Measurements from ENCODE around the gene PRKCA. TPM values are rescaled to one million over a fixed set of nuclear protein-coding genes. Genes with fewer than 3 reads are reported as not detected.

Gene PRKCA
- total and polyA plus RNA-seq, 10 of the 15 experiments (the other 5 are each of a cell fraction or from before 2014, with no cell fraction given) = 0.11 to 14.6 (median 0.72) TPM

DNA sequence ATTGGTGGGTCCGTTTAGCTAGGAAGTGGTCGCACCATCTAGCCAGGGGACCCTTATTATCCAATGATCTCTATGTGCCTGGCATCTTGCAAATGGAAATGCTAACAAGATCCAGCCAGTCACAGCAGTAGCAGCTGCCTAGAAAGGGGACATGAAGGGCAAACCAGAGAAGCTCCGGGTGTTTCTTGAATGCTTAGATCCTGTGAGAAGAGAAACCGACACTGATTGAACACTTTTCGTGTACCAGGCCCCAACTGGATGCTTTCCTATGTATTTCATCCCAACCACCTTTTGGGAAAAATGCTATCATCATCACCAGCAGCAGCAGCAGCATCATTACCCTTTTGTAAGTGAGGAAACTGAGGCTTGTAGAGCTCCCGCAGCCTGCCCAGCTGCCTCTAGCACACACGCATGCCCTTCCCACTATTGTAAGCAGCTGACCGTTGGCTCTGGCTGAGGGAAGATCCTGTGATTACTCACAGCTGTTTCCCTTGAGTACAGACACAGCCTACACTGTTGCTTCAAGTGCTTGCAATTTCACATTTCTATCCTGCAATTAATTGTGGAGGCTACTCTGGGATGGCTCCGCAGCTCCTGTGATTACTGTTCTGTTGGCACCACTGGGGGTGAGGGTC, 351.8 kb downstream of the PRKCA start:
- WGBS (ENCODE audit: insufficient coverage, insufficient replicate concordance, low lambda C conversion rate, missing lambda C conversion rate) = 43% methylated on average over 9 of the region's 9 CpGs
- FAIRE-seq (no peak), DNase-seq (ENCODE audit: low read depth, low spot score) (no peak), ATAC-seq (no peak)
- intact Hi-C loops (cut with micrococcal nuclease; ENCODE audit: unreplicated experiment) (no loop called here), in situ Hi-C loops (cut with MboI) (no loop called here)
- Histone ChIP-seq H3K4me1 (ENCODE audit: control insufficient read depth, insufficient read depth, low read length) (no peaks in the 10 kb centered on the region), H3K4me2 (ENCODE audit: control insufficient read depth, insufficient read depth) (no peak overlapping the region), H4K20me1 (ENCODE audit: control insufficient read depth, insufficient read depth) (no peaks in the 10 kb centered on the region), H3K9me3 (replicated peaks; ENCODE audit: control insufficient read depth, insufficient read depth, low read length) (no peaks in the 10 kb centered on the region; the same call in 2 of the 3 replicates), H3K27ac (ENCODE audit: control insufficient read depth, insufficient read depth) (no peak overlapping the region), H3K4me3 (no peak overlapping the region), H3K27me3 (replicated peaks in 1 of 2; ENCODE audit: control insufficient read depth in 2 of 2, insufficient read depth in 2 of 2, low read length in 1 of 2) (peaks cover 0 to 6% of the 10 kb centered on the region in 2 experiments; a peak in 1 of 4 replicates), H3K79me2 (ENCODE audit: control insufficient read depth, insufficient read depth, low read length) (no peaks in the 10 kb centered on the region), H2AFZ (ENCODE audit: control insufficient read depth, low read depth, low read length) (no peak overlapping the region), H3K36me3 (ENCODE audit: control insufficient read depth in 2 of 2, insufficient read depth in 2 of 2, low read length in 1 of 2) (no peaks in the 10 kb centered on the region), H3K9ac (ENCODE audit: control insufficient read depth, insufficient read depth, low read length) (no peak overlapping the region)
- BruUV-seq (replicated peaks) = no TSS peak
- ChIA-PET RAD21 (ENCODE audit: unreplicated experiment) (no interaction called here), SMC1A (ENCODE audit: uncharacterized antibody, unreplicated experiment) (interaction anchor here (1.3 to 2.0 kb wide), 5 partner anchors 10 to 51 kb away, joined by 3 to 7 read pairs (median 3); no protein-coding TSS in a partner anchor), CTCF (interaction anchor here (0.8 kb wide), 1 partner anchor 8 kb away, joined by 3 read pairs; no protein-coding TSS in a partner anchor), POLR2A (no interaction called here)
- TF ChIP-seq, protein P1, sequence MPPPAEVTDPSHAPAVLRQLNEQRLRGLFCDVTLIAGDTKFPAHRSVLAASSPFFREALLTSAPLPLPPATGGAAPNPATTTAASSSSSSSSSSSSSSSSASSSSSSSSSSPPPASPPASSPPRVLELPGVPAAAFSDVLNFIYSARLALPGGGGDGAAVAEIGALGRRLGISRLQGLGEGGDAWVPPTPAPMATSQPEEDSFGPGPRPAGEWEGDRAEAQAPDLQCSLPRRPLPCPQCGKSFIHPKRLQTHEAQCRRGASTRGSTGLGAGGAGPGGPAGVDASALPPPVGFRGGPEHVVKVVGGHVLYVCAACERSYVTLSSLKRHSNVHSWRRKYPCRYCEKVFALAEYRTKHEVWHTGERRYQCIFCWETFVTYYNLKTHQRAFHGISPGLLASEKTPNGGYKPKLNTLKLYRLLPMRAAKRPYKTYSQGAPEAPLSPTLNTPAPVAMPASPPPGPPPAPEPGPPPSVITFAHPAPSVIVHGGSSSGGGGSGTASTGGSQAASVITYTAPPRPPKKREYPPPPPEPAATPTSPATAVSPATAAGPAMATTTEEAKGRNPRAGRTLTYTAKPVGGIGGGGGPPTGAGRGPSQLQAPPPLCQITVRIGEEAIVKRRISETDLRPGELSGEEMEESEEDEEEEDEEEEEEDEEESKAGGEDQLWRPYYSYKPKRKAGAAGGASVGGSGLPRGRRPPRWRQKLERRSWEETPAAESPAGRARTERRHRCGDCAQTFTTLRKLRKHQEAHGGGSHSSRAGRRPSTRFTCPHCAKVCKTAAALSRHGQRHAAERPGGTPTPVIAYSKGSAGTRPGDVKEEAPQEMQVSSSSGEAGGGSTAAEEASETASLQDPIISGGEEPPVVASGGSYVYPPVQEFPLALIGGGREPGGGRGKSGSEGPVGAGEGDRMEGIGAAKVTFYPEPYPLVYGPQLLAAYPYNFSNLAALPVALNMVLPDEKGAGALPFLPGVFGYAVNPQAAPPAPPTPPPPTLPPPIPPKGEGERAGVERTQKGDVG (CRISPR knock-in tag; IDR thresholded peaks at IDR 0.05) = no peak
- TF ChIP-seq TCF12 (IDR thresholded peaks at IDR 0.05; ENCODE audit: low read depth, low read length) (no peak), ZSCAN29 (IDR thresholded peaks at IDR 0.05) (no peak), CHD2 (IDR thresholded peaks at IDR 0.05; ENCODE audit: borderline replicate concordance, low read depth, low read length) (no peak), MTA2 (IDR thresholded peaks at IDR 0.05; ENCODE audit: low read depth) (no peak), NR2C1 (IDR thresholded peaks at IDR 0.05) (no peak), PAX5 (IDR thresholded peaks at IDR 0.05; ENCODE audit: borderline replicate concordance, low read depth, low read length) (no peak), ZNF207 (IDR thresholded peaks at IDR 0.05; ENCODE audit: borderline replicate concordance) (no peak)
- TF ChIP-seq, protein P2, sequence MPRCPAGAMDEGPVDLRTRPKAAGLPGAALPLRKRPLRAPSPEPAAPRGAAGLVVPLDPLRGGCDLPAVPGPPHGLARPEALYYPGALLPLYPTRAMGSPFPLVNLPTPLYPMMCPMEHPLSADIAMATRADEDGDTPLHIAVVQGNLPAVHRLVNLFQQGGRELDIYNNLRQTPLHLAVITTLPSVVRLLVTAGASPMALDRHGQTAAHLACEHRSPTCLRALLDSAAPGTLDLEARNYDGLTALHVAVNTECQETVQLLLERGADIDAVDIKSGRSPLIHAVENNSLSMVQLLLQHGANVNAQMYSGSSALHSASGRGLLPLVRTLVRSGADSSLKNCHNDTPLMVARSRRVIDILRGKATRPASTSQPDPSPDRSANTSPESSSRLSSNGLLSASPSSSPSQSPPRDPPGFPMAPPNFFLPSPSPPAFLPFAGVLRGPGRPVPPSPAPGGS (IDR thresholded peaks at IDR 0.05; ENCODE audit: borderline replicate concordance, insufficient read depth, low read depth, low read length, poor library complexity, severe bottlenecking) = no peak
- TF ChIP-seq, protein P3, sequence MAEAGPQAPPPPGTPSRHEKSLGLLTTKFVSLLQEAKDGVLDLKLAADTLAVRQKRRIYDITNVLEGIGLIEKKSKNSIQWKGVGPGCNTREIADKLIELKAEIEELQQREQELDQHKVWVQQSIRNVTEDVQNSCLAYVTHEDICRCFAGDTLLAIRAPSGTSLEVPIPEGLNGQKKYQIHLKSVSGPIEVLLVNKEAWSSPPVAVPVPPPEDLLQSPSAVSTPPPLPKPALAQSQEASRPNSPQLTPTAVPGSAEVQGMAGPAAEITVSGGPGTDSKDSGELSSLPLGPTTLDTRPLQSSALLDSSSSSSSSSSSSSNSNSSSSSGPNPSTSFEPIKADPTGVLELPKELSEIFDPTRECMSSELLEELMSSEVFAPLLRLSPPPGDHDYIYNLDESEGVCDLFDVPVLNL (IDR thresholded peaks at IDR 0.05; ENCODE audit: low read depth, low read length) = no peak

All from GM12878 (cell line).